NCI-H526 treated with DMSO at 0.1 percent for 48 hours (cell line): Measurements from ENCODE around the gene DOCK4.
"Not testable (repeated sequence)": the region's sequence is repeated elsewhere in the genome, so short reads cannot be mapped to it uniquely, and the experiment has no call there.

Source experiments
- DNase-seq: peaks from one replicate; lab custom pipeline; 2025; lab: John Stamatoyannopoulos, UW

The DOCK4 gene

DNA sequence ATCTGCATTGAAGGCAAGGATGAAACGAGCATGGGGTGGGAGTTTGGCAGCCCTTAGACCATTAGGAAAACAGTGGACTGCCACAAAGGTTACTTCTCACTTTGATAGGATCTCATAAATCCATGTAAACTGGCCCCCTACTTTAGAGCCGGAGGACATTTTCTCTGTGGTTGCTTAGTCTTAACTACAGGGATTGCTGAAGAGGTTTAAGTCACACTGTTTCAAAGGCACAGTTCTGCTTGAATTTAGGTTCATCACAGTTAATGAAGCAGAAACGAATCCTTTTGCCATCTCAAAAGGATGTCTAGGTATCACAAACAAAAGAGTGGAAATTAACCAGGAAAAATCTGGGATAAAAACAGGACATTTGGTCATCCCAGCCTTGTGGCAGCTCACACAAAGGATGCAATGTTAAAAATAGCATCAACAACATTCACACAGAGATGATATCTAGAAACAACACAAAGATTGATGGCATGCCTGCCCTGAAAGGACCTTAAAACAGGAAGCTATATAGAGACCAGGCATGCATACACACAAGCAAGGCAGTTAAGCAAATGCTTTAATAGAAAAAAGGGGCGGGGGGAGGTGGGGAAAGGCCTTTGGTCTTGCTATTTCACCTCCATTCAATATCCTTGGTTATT lies 74.0 kb downstream of the DOCK4 start:
- DNase-seq, result no peak

DNA sequence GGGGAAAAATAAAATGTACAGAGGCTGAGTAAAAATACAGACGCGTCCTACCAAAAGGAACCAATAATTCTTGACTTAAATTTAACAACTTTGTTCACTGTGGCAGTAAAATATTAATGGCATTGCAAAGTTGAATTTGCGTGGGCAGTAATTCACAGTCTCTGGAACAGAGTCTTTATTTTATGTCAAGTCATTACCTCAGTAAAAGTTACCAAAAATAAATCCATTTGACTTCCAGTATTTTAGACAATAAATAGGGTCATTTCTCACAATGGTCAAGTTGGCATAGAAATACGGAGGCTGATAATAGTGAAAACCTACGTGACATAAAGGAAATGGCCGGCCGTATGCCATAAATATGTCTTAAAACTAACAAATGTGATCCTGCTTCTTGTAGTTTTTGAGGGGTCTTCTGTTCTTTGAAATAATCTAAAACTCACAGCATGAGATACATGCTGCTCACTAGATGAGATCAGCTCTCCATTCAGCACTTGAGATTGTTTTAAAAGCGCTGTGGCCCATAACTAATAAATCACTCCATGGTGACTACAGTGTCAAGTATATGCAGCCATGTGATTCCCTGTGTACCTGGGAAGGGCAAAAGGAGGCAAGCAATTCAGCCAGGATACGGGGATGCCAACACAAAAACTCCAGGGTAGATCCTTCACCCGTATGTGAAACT lies 75.3 kb downstream of the DOCK4 start:
- DNase-seq, result no peak

- no peak for DNase-seq
Measured at GRCh38 chr7:112129655-112130323, 76.4 kb downstream of the DOCK4 start.

DNA sequence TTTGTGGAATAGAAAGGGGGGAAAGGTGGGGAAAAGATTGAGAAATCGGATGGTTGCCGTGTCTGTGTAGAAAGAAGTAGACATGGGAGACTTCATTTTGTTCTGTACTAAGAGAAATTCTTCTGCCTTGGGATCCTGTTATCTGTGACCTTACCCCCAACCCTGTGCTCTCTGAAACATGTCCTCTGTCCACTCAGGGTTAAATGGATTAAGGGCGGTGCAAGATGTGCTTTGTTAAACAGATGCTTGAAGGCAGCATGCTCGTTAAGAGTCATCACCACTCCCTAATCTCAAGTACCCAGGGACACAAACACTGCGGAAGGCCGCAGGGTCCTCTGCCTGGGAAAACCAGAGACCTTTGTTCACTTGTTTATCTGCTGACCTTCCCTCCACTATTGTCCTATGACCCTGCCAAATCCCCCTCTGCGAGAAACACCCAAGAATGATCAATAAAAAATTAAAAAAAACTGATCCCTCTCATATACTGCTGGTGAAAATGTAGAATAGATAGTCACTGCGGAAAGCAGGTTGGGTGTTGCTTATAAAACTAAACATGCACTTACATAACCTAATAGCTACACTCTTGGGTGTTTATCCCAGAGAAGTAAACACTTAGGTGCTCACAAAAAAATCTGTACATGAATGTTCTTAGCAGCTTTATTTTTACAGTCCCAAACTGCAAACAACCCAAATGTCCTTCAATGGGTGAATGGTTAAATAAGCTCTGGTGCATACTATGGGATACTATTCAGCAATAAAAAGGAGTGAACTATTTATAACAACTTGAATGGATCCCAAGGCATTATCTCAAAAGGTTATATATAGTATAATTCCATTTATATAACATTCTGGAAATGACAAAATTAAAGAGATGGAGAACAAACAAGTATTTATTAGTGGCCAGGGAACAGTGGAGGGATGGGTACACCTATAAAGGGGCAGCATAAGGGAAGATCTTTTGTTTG lies 77.5 kb downstream of the DOCK4 start:
- DNase-seq, result not testable (repeated sequence)

DNA sequence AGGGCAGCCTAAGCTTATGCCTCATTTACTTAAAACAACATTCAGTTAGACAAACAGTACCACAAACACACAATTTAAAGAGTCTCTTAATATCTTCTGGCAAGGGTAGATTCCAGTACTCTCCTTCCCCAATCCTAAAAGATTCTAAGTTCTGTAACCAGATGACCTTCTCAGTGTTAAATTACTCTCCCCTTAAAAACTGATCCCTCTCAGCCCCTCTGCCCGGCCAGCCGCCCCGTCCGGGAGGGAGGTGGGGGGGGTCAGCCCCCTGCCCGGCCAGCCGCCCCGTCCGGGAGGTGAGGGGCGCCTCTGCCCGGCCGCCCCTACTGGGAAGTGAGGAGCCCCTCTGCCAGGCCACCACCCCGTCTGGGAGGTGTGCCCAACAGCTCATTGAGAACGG lies 78.2 kb downstream of the DOCK4 start:
- DNase-seq, result not testable (repeated sequence)

DNA sequence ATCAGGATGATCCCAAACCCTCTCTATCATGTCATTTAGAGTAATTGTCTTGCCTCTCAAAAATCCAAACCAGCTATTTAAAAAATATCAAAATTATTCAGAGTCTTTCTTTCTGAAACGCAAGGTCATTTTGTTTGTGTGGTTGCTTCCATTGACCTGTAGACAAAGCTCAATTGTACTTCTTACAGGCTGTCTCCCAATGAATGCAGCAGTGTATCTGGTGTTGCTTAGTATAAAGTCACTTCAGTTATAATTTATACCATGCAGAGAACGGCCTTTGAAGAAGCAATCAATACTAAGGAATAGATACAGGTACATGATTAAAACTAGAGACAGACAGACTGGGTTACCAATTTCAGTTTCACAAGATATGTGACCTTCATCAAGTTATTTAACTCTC lies 80.9 kb downstream of the DOCK4 start:
- DNase-seq, result no peak

DNA sequence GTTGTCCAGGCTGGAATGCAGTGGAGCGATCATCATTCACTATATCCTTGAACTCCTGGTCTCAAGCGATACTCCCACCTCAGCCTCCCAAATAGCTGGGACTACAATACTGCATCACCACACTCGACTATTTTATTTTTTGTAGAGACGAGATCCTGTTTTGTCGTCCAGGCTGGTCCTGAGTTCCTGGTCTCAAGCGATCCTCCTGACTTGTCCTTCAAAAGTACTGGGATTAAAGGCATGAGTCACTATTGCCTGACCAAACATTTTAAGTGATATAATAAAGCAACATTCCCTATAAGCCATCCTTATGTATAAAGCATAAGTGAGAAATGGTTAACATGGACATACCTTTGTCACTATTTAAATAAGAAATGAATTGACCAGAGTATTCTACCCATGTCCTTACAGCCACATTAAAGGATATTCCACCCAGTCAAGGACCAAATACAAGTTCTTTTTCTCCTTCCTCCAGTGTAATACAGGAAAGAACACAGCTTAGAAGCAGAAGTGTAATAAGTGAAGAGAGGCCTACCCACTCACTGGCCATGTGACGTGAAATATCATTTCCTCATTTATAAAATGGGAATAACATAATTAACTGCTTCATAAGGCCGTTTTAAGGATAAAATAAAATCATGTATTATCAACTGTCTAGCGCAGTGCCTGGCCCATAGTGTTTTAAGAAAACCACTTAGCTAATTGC lies 82.0 kb downstream of the DOCK4 start:
- no peak for DNase-seq

DNA sequence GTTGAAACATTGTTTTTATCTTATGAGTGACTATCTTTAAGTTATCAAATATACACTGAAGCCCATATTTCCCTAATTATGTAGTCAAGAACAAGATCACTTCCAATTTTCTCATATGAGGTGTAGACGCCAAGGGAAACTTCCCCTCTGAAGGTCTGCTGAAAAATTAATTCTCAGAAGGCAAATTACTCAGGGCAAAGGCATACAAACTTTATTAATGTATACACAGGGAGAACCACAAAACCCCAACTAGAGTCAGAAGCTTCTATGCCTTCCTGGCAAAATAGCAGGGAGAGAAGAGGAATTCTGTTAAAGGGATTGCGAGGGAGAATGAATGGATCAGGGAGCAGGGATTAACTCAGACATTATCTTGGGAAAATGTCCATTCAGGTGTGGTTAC lies 83.4 kb downstream of the DOCK4 start:
- DNase-seq, result no peak

DNA sequence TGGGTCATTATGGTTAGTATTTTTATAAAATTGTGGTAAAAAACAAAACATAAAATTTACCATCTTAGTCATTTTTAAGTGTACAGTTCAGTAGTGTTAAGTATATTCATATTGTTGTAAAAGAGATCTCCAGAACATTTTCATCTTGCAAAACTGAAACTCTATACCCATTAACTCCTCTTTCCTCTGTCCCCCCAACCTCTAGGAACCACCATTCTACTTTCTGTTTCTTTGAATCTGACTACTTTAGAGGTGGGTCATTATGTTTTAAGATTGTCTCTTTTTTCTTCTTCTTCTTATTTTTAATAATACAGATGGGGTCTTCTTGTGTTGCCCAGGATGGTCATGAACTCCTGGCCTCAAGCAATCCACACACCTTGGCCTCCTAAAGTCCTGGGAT lies 84.1 kb downstream of the DOCK4 start:
- DNase-seq, result no peak

GRCh38 chr7:112121318-112121717 lies 84.9 kb downstream of the DOCK4 start:
- no peak for DNase-seq

DNA sequence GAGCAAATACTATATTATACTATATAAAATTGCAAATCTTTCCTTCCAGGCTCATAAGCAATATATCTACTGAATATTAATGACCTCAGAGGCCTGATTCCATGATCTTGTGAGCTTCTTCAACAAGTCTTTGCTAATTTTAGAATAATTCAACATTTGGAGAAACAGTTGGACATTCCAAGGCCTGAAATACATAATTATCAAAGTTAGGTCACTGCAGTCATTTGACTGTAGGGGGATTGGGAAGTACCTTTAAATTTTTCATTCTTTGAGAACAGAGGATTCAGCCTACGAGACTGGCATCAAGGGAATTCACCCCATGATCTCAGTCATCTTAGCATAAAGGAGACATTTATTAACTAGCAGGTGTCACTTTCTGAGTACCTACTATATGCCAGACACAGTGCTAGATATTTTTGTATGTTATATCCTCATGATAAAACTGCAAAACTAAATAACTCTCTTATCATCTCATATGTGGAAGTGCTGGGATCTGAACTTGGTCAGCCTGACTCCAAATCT lies 85.4 kb downstream of the DOCK4 start:
- DNase-seq, result no peak

GRCh38 chr7:112118581-112119566 lies 87.3 kb downstream of the DOCK4 start:
- DNase-seq, result no peak

GRCh38 chr7:112116894-112117293 lies 89.3 kb downstream of the DOCK4 start:
- DNase-seq, result peak; percentile 13

- no peak for DNase-seq
Measured at GRCh38 chr7:112116358-112116757, 89.8 kb downstream of the DOCK4 start.

DNA sequence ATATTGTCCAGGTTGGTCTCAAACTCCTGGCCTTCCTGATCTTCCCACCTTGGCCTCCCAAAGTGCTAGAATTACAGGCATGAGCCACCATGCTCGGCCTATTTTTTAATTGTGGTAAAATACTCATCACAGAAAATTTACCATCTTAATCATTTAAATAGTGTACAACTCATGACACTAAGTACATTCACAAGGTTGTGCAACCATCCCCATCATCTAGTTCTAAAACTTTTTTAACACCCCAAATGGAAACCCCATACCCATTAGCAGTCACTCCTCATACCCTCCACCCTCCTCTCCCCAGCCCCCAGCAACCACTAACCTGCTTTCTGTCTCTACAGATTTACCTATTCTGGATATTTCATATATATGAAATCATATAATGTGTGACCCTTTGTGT lies 90.3 kb downstream of the DOCK4 start:
- no peak for DNase-seq

DNA sequence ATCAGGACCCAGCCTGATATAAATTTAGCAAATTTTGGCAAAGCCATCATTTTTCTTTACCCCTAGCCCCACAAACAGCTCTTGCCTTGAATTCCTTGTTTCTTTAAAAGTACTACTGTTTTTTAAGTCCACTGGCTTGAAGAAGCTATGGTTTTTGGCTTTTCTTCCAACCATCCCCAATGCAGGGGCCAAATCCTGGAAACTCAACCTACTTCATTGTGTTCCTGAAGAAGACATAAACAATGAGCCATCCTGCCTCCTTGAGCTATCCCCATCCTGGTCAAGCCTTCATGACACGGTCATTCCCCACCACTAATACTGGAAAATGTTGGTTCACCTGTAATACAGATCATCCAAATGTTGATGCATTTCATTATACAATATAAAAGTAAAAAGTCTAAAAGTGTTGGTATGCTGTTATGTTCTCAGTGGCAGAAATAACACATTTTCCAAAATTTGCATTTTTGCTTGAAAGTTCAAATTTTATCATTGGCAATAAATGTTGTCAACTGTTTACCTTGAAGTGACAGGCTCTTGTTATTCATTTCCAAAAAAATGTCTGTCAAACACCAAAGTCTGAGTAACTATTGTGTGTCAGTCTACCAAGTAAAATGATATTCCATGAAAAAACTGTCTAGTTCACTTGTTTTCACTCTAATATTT lies 92.2 kb downstream of the DOCK4 start:
- DNase-seq, result no peak

DNA sequence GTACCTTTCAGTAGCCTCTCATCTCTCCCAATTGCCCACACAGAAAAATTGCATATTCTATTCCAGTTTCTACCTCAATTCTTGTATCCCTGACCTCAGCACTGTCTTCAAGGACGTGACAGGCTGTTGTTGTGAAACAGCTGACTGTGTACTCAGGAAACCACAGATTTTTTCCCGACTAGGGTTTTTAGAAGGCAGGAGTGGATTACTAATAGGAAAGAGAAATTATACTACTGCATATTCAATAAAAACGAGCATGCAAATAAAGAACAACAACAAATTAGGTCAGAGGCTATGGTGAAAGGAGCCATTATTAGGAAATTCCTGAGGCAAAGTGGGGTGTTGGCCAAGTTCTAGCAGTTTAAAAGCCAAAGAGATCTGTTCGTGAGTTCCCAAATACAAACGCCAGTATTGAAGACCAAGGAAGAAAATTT lies 93.4 kb downstream of the DOCK4 start:
- DNase-seq, result no peak

DNA sequence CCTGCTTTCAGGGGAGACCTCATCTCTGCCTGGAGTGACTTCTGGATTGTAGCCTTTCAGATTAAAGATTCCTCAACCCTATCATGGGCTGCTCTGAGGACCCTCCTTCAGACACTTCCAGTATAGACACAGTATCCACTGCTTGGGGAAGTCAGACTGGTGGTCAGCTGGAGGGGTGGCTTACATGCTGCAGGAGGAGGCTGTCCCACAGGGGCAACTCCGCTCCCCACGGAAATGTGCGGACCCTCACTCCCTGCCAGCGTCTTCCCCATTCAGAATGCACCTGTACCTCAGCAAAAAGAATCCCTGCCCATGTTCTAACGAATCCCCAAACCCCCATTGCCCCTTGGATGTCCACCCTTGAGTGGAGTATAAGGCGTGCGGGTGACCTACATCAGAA lies 95.5 kb downstream of the DOCK4 start:
- DNase-seq, result no peak

GRCh38 chr7:112110175-112110574 lies 96.0 kb downstream of the DOCK4 start:
- no peak for DNase-seq

DNA sequence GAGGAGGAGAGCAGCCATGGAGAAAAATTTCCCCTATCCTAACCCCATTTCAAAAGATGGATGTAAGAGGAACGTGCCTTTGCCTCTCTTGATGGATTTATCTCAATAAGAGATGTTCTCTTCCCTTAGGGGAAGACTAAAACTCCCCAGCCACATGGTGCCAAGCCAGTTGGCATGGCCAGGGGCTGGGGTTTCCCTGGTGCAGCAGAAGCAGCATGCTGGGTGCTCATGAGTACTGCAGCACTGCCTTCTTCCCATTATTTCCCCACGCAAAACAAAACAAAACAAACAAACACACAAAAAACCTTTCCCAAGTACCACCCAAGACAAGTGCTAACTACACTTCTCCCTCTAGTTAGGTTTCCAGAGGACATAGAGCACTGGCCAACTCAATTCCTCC lies 97.2 kb downstream of the DOCK4 start:
- no peak for DNase-seq
